Measurements from ENCODE around the gene ATP10B.
A peak's percentile ranks its signal among the peaks of the same experiment; 100 is the strongest.
"Not testable (repeated sequence)": the region's sequence is repeated elsewhere in the genome, so short reads cannot be mapped to it uniquely, and the experiment has no call there.

ATP10B gene

GRCh38 chr5:160852049-160852448 is at the start of gene ATP10B:
Gene ATP10B (minus strand): TSS chr5:160852211. CDS start chr5:160688074, 164,137 bp downstream.
- DNase-seq, result peak in 21 of 51 donors; percentile 1 to 72 (median 20)

- no peak for DNase-seq
Measured at GRCh38 chr5:160901656-160902055, 49.6 kb upstream of the ATP10B start.

- DNase-seq, result no peak
Measured at GRCh38 chr5:160899735-160900134, 47.7 kb upstream of the ATP10B start.

- DNase-seq, result not testable (repeated sequence)
Measured at GRCh38 chr5:160893180-160893964, 41.4 kb upstream of the ATP10B start.

- no peak for DNase-seq
Measured at GRCh38 chr5:160887780-160888179, 35.8 kb upstream of the ATP10B start.

- DNase-seq, result not testable (repeated sequence)
Measured at GRCh38 chr5:160873560-160874200, 21.7 kb upstream of the ATP10B start.

GRCh38 chr5:160869989-160870521 is 18.0 kb upstream of the ATP10B start:
- DNase-seq, result no peak

- DNase-seq, result no peak
Measured at GRCh38 chr5:160867976-160868375, 16.0 kb upstream of the ATP10B start.

- DNase-seq, result peak in 2 of 51 donors; percentile 51 to 68
Measured at GRCh38 chr5:160851451-160851850, 560 bp downstream of the ATP10B start.

GRCh38 chr5:160850421-160850820 is 1.6 kb downstream of the ATP10B start:
- DNase-seq, result peak in 1 of 51 donors; percentile 43

GRCh38 chr5:160847526-160848085 is 4.4 kb downstream of the ATP10B start:
- no peak for DNase-seq

GRCh38 chr5:160846642-160847041 is 5.4 kb downstream of the ATP10B start:
- no peak for DNase-seq

GRCh38 chr5:160844177-160844576 is 7.8 kb downstream of the ATP10B start:
- DNase-seq, result no peak

GRCh38 chr5:160843240-160843639 is 8.8 kb downstream of the ATP10B start:
- DNase-seq, result no peak

GRCh38 chr5:160837749-160838593 is 14.0 kb downstream of the ATP10B start:
- no peak for DNase-seq

GRCh38 chr5:160837211-160837610 is 14.8 kb downstream of the ATP10B start:
- no peak for DNase-seq

- no peak for DNase-seq
Measured at GRCh38 chr5:160835818-160836528, 16.0 kb downstream of the ATP10B start.

- DNase-seq, result no peak
Measured at GRCh38 chr5:160835376-160835775, 16.6 kb downstream of the ATP10B start.

- DNase-seq, result no peak
Measured at GRCh38 chr5:160833806-160834205, 18.2 kb downstream of the ATP10B start.

- no peak for DNase-seq
Measured at GRCh38 chr5:160831801-160832200, 20.2 kb downstream of the ATP10B start.
